GM18520 (cell line): Measurements from ENCODE around the gene BSPRY.

ENCODE experiments used
- ATAC-seq: cut with Tn5 transposase; IDR thresholded peaks from one replicate; pipeline ENCODE4 v1.9.1; 2021; ENCODE audit not compliant: unreplicated experiment

The BSPRY gene

GRCh38 chr9:113349445-113350094, at the start of gene BSPRY:
Gene BSPRY (plus strand): TSS chr9:113349541. CDS start chr9:113349580, 39 bp downstream.
- ATAC-seq: no peak

- ATAC-seq: no peak
These were observed 49.5 kb upstream of the BSPRY start for GRCh38 chr9:113299800-113300292.

GRCh38 chr9:113301548-113301947, 47.8 kb upstream of the BSPRY start:
- no peak for ATAC-seq

- no peak for ATAC-seq
These were observed 46.4 kb upstream of the BSPRY start, which contains the start of gene RNF183 for GRCh38 chr9:113302792-113303418. Gene RNF183 (minus strand): TSS chr9:113303376. CDS start chr9:113298184, 5,192 bp downstream.

- no peak for ATAC-seq
These were observed 42.8 kb upstream of the BSPRY start for GRCh38 chr9:113306566-113306965.

GRCh38 chr9:113307396-113307975, 41.9 kb upstream of the BSPRY start:
- ATAC-seq: no peak

GRCh38 chr9:113309204-113309813, 40.0 kb upstream of the BSPRY start:
- ATAC-seq: no peak

- no peak for ATAC-seq
These were observed 38.8 kb upstream of the BSPRY start for GRCh38 chr9:113310538-113310937.

- no peak for ATAC-seq
These were observed 37.4 kb upstream of the BSPRY start for GRCh38 chr9:113311961-113312360.

- no peak for ATAC-seq
These were observed 36.1 kb upstream of the BSPRY start for GRCh38 chr9:113313261-113313660.

- ATAC-seq: no peak
These were observed 34.1 kb upstream of the BSPRY start for GRCh38 chr9:113315231-113315630.

GRCh38 chr9:113316030-113316429, 33.3 kb upstream of the BSPRY start:
- no peak for ATAC-seq

GRCh38 chr9:113317777-113318176, 31.6 kb upstream of the BSPRY start:
- ATAC-seq: no peak

- ATAC-seq: no peak
These were observed 30.3 kb upstream of the BSPRY start for GRCh38 chr9:113319054-113319453.

- ATAC-seq: no peak
These were observed 29.3 kb upstream of the BSPRY start for GRCh38 chr9:113320051-113320450.

- ATAC-seq: no peak
These were observed 26.7 kb upstream of the BSPRY start for GRCh38 chr9:113322671-113323070.

GRCh38 chr9:113326230-113326629, 23.1 kb upstream of the BSPRY start:
- no peak for ATAC-seq

- ATAC-seq: no peak
These were observed 21.1 kb upstream of the BSPRY start for GRCh38 chr9:113328045-113328782.

GRCh38 chr9:113331780-113332179, 17.6 kb upstream of the BSPRY start:
- no peak for ATAC-seq

- no peak for ATAC-seq
These were observed 11.6 kb upstream of the BSPRY start for GRCh38 chr9:113337714-113338113.
